NCI-H82 (cell line): ENCODE results near the gene ERC1.
"Not testable (repeated sequence)": the region's sequence is repeated elsewhere in the genome, so short reads cannot be mapped to it uniquely, and the experiment has no call there.

ENCODE experiments used
- DNase-seq: peaks from one replicate; lab custom pipeline; 2025; lab: John Stamatoyannopoulos, UW

Gene ERC1

GRCh38 chr12:1189163-1189562 is 198.1 kb downstream of the ERC1 start:
- no peak for DNase-seq

- no peak for DNase-seq
Measured at GRCh38 chr12:1195513-1195912, 204.5 kb downstream of the ERC1 start.

- DNase-seq, result no peak
Measured at GRCh38 chr12:1197264-1198018, 206.4 kb downstream of the ERC1 start.

GRCh38 chr12:1198854-1199253 is 207.8 kb downstream of the ERC1 start:
- not testable (repeated sequence) for DNase-seq

GRCh38 chr12:1199700-1200099 is 208.7 kb downstream of the ERC1 start:
- DNase-seq, result no peak

GRCh38 chr12:1201030-1201429 is 210.0 kb downstream of the ERC1 start:
- DNase-seq, result no peak

- DNase-seq, result no peak
Measured at GRCh38 chr12:1201886-1202285, 210.9 kb downstream of the ERC1 start.

- no peak for DNase-seq
Measured at GRCh38 chr12:1203735-1204019, 212.7 kb downstream of the ERC1 start.

- no peak for DNase-seq
Measured at GRCh38 chr12:1204581-1205121, 213.6 kb downstream of the ERC1 start.

- no peak for DNase-seq
Measured at GRCh38 chr12:1205512-1206060, 214.6 kb downstream of the ERC1 start.

- no peak for DNase-seq
Measured at GRCh38 chr12:1206118-1206734, 215.2 kb downstream of the ERC1 start.

GRCh38 chr12:1207276-1207675 is 216.3 kb downstream of the ERC1 start:
- DNase-seq, result no peak

GRCh38 chr12:1208719-1209118 is 217.7 kb downstream of the ERC1 start:
- DNase-seq, result not testable (repeated sequence)

GRCh38 chr12:1212526-1212925 is 221.5 kb downstream of the ERC1 start:
- peak; percentile 63 for DNase-seq

GRCh38 chr12:1213205-1213604 is 222.2 kb downstream of the ERC1 start:
- no peak for DNase-seq

- no peak for DNase-seq
Measured at GRCh38 chr12:1213618-1214205, 222.7 kb downstream of the ERC1 start.

- no peak for DNase-seq
Measured at GRCh38 chr12:1216560-1216959, 225.5 kb downstream of the ERC1 start.

GRCh38 chr12:1217191-1217949 is 226.3 kb downstream of the ERC1 start:
- no peak for DNase-seq

GRCh38 chr12:1218369-1218768 is 227.3 kb downstream of the ERC1 start:
- no peak for DNase-seq

GRCh38 chr12:1220127-1221092 is 229.4 kb downstream of the ERC1 start:
- DNase-seq, result no peak
